ENCODE measurements around the gene ERG28. TPM values are rescaled to one million over a fixed set of nuclear protein-coding genes. Genes with fewer than 3 reads are reported as not detected.

Gene ERG28
- polyA plus RNA-seq, 2 of the 4 experiments (the other 2 are of a cell fraction): 18.8 to 23.4 TPM

DNA sequence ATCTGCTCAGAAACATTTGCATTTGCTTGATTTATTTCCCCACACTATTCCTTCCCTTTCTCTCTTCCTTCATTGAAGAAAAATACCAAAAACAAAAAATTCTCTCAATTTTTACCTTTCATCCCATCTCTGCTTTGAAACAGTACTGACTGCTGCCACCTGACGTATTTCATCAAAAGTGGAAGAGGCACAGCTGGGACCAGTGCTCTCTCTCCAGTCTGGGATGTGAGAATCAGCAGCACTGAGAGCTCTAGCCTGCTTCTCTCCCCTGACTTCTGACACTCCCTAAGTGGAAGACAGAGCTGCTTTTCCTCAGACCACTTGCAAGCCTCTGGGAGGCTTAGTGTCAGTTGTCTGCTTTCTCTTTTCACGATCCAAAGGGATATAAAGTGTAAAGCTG lies 37.2 kb upstream of the ERG28 start:
- H3K4me2 ChIP-seq: no peak overlapping the region
- DNase-seq (ENCODE audit: low read depth in 1 of 2, low spot score in 1 of 2) (no peak), ATAC-seq (no peak), FAIRE-seq (no peak)
- TF ChIP-seq, protein P1, sequence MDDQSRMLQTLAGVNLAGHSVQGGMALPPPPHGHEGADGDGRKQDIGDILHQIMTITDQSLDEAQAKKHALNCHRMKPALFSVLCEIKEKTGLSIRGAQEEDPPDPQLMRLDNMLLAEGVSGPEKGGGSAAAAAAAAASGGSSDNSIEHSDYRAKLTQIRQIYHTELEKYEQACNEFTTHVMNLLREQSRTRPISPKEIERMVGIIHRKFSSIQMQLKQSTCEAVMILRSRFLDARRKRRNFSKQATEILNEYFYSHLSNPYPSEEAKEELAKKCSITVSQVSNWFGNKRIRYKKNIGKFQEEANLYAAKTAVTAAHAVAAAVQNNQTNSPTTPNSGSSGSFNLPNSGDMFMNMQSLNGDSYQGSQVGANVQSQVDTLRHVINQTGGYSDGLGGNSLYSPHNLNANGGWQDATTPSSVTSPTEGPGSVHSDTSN (IDR thresholded peaks at IDR 0.05): no peak
- TF ChIP-seq, protein P2, sequence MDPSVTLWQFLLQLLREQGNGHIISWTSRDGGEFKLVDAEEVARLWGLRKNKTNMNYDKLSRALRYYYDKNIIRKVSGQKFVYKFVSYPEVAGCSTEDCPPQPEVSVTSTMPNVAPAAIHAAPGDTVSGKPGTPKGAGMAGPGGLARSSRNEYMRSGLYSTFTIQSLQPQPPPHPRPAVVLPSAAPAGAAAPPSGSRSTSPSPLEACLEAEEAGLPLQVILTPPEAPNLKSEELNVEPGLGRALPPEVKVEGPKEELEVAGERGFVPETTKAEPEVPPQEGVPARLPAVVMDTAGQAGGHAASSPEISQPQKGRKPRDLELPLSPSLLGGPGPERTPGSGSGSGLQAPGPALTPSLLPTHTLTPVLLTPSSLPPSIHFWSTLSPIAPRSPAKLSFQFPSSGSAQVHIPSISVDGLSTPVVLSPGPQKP (IDR thresholded peaks at IDR 0.05; ENCODE audit: low read depth, low read length): no peak
- no peak for TF ChIP-seq BHLHE40 (IDR thresholded peaks at IDR 0.05; ENCODE audit: low read depth, low read length)
- TF ChIP-seq, protein P3, sequence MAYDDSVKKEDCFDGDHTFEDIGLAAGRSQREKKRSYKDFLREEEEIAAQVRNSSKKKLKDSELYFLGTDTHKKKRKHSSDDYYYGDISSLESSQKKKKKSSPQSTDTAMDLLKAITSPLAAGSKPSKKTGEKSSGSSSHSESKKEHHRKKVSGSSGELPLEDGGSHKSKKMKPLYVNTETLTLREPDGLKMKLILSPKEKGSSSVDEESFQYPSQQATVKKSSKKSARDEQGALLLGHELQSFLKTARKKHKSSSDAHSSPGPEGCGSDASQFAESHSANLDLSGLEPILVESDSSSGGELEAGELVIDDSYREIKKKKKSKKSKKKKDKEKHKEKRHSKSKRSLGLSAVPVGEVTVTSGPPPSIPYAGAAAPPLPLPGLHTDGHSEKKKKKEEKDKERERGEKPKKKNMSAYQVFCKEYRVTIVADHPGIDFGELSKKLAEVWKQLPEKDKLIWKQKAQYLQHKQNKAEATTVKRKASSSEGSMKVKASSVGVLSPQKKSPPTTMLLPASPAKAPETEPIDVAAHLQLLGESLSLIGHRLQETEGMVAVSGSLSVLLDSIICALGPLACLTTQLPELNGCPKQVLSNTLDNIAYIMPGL (CRISPR knock-in tag; IDR thresholded peaks at IDR 0.05; ENCODE audit: borderline replicate concordance): no peak
- TF ChIP-seq JUNB (IDR thresholded peaks at IDR 0.05): no peak
- no peak for TF ChIP-seq TFCP2L1 (CRISPR knock-in tag; IDR thresholded peaks at IDR 0.05)
- TF ChIP-seq ZNF302 (CRISPR knock-in tag; IDR thresholded peaks at IDR 0.05): no peak
- no peak for TF ChIP-seq RCOR1 (IDR thresholded peaks at IDR 0.05; ENCODE audit: low read depth, low read length)
- TF ChIP-seq RNF2 (IDR thresholded peaks at IDR 0.05; ENCODE audit: borderline replicate concordance, low read depth): no peak
- no peak for TF ChIP-seq HDAC2 (IDR thresholded peaks at IDR 0.05)
- no peaks in the 10 kb centered on the region for H3K9me3 ChIP-seq
- WGBS (ENCODE audit: missing lambda C conversion rate): 92% methylated on average over 2 of the region's 2 CpGs
- no peaks in the 10 kb centered on the region for H3K4me1 ChIP-seq
- CTCF ChIA-PET: interaction anchor here (1.1 to 2.8 kb wide), 6 partner anchors 11 to 689 kb away, joined by 3 to 19 read pairs (median 5); partner anchors contain the start of gene FLVCR2
- H3K4me3 ChIP-seq: no peak overlapping the region
- H3K27ac ChIP-seq: no peak overlapping the region
- POLR2A ChIA-PET: no interaction called here

DNA sequence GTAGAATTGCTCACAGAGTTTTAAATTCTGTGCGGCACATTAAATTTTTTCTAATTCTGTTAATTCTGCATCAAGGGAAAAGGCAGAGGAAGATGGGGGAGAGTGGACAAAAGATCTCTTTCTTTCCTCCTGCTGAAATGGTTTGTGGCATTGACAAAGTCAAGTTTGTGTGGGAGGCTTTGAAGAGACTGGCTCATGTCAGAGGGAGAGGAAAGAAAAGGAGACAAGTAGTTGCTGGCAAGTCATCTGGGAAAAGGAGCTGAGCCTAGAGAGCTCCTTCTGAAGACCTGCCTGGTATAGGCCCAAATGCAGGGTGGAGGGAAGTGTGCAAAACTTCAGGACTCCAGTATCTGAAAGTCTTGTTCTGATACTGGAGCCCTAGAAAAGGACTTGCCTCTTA lies 36.7 kb upstream of the ERG28 start:
- ChIA-PET POLR2A (no interaction called here), CTCF (interaction anchor here (0.6 to 2.8 kb wide), 6 partner anchors 11 to 689 kb away, joined by 3 to 19 read pairs (median 5); partner anchors contain the start of gene FLVCR2)
- no peaks in the 10 kb centered on the region for H3K9me3 ChIP-seq
- no peaks in the 10 kb centered on the region for H3K4me1 ChIP-seq
- no peak overlapping the region for H3K27ac ChIP-seq
- FAIRE-seq (no peak), DNase-seq (ENCODE audit: low read depth in 1 of 2, low spot score in 1 of 2) (no peak), ATAC-seq (no peak)
- no peak overlapping the region for H3K4me3 ChIP-seq
- 94% methylated on average over 1 of the region's 1 CpG for WGBS (ENCODE audit: missing lambda C conversion rate)
- no peak overlapping the region for H3K4me2 ChIP-seq
- TF ChIP-seq ZNF302 (CRISPR knock-in tag; IDR thresholded peaks at IDR 0.05): no peak
- TF ChIP-seq MAZ (IDR thresholded peaks at IDR 0.05; ENCODE audit: borderline replicate concordance, low read depth, low read length): no peak
- no peak for TF ChIP-seq JUNB (IDR thresholded peaks at IDR 0.05)
- no peak for TF ChIP-seq EHF (CRISPR knock-in tag; IDR thresholded peaks at IDR 0.05)
- no peak for TF ChIP-seq ESRRA (IDR thresholded peaks at IDR 0.05; ENCODE audit: borderline replicate concordance, low read length)
- TF ChIP-seq, protein P1 (IDR thresholded peaks at IDR 0.05): no peak
- TF ChIP-seq, protein P2 (IDR thresholded peaks at IDR 0.05; ENCODE audit: low read depth, low read length): no peak
- no peak for TF ChIP-seq RARB (CRISPR knock-in tag; IDR thresholded peaks at IDR 0.05)
- TF ChIP-seq SMC3 (IDR thresholded peaks at IDR 0.05): no peak
- TF ChIP-seq RNF2 (IDR thresholded peaks at IDR 0.05; ENCODE audit: borderline replicate concordance, low read depth): no peak
- TF ChIP-seq, protein P4, sequence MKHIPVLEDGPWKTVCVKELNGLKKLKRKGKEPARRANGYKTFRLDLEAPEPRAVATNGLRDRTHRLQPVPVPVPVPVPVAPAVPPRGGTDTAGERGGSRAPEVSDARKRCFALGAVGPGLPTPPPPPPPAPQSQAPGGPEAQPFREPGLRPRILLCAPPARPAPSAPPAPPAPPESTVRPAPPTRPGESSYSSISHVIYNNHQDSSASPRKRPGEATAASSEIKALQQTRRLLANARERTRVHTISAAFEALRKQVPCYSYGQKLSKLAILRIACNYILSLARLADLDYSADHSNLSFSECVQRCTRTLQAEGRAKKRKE (CRISPR knock-in tag; IDR thresholded peaks at IDR 0.05; ENCODE audit: low read depth): no peak
- TF ChIP-seq, protein P3 (CRISPR knock-in tag; IDR thresholded peaks at IDR 0.05; ENCODE audit: borderline replicate concordance): no peak
- no peak for TF ChIP-seq HOXB13 (CRISPR knock-in tag; IDR thresholded peaks at IDR 0.05; ENCODE audit: low read depth)
- no peak for TF ChIP-seq CHD4 (IDR thresholded peaks at IDR 0.05; ENCODE audit: borderline replicate concordance)
- TF ChIP-seq, protein P5, sequence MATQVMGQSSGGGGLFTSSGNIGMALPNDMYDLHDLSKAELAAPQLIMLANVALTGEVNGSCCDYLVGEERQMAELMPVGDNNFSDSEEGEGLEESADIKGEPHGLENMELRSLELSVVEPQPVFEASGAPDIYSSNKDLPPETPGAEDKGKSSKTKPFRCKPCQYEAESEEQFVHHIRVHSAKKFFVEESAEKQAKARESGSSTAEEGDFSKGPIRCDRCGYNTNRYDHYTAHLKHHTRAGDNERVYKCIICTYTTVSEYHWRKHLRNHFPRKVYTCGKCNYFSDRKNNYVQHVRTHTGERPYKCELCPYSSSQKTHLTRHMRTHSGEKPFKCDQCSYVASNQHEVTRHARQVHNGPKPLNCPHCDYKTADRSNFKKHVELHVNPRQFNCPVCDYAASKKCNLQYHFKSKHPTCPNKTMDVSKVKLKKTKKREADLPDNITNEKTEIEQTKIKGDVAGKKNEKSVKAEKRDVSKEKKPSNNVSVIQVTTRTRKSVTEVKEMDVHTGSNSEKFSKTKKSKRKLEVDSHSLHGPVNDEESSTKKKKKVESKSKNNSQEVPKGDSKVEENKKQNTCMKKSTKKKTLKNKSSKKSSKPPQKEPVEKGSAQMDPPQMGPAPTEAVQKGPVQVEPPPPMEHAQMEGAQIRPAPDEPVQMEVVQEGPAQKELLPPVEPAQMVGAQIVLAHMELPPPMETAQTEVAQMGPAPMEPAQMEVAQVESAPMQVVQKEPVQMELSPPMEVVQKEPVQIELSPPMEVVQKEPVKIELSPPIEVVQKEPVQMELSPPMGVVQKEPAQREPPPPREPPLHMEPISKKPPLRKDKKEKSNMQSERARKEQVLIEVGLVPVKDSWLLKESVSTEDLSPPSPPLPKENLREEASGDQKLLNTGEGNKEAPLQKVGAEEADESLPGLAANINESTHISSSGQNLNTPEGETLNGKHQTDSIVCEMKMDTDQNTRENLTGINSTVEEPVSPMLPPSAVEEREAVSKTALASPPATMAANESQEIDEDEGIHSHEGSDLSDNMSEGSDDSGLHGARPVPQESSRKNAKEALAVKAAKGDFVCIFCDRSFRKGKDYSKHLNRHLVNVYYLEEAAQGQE (IDR thresholded peaks at IDR 0.05): no peak
- no peak for TF ChIP-seq RFX5 (IDR thresholded peaks at IDR 0.05)
- no peak for TF ChIP-seq ZFP36 (IDR thresholded peaks at IDR 0.05; ENCODE audit: borderline replicate concordance, partially characterized antibody)
- no peak for TF ChIP-seq FOXS1 (CRISPR knock-in tag; IDR thresholded peaks at IDR 0.05)
